GM18909 (cell line): Measurements from ENCODE around the gene DYRK1B.
A peak's percentile ranks its signal among the peaks of the same experiment; 100 is the strongest.

Experiments
- ATAC-seq: cut with Tn5 transposase; IDR thresholded peaks from one replicate; pipeline ENCODE4 v1.9.1; 2021; ENCODE audit warnings: mild to moderate bottlenecking; ENCODE audit not compliant: unreplicated experiment, poor library complexity

Gene DYRK1B

GRCh38 chr19:39832341-39833083 is 1.4 kb downstream of the DYRK1B start:
- no peak for ATAC-seq

DNA sequence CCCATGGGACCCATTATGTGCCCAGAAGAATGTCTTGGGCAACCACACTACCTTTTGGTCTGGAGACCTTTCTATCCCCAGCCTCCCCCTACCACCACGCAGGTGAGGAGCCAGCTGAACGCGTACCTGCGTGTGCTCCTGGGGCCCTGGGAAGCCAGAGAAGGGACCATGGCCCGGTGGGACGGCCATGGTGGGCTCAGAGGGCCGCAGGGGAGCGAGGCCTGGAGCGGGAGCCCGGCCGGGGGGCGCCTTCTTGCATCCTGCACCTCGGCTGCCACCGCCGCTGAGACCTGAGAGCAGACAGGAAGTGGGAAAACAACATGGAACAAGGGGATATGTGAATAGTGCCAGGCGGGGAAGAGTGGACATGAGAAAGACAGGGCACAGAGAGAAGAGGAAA is 2.3 kb downstream of the DYRK1B start:
- ATAC-seq: no peak

GRCh38 chr19:39830847-39831246 is 3.1 kb downstream of the DYRK1B start:
- ATAC-seq: no peak

DNA sequence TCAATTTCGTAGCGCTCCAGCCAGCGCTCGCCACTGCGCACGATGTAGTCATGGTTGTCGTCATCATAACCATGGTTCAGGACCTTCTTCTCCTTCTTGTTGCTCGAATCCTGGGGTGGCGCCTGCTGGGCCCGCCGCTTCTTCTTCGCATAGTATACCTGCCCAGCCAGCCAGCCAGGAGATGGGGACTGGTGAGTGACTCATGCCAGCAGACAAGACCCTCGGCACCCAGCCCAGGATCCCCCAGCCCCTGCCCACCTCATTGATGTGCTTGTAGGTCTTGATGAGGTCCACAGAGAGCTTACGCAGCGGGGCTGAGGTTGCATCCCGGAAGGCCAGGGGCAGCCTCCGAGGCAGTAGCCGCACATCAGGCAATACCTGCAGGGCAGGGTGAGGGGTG is 3.6 kb downstream of the DYRK1B start:
- no peak for ATAC-seq

GRCh38 chr19:39829702-39830275 is 4.2 kb downstream of the DYRK1B start:
- ATAC-seq: no peak

DNA sequence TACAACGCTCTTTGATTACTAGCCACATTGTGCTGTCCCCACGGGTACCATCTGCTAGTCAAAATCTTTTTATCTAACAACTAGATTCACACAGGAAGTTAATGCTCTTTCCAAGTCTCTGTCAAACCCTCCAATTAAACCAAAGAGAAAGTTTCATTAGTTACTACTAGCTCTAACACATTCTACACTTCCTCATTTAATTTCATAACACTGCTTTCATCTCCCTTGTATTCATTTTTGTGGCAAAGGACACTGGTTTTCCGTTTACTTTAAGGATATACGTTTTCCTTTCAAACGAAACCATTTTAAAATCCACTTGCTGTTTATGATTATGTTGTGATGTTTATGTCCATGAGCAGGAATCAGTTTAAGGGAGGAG is 5.3 kb downstream of the DYRK1B start:
- ATAC-seq: no peak

DNA sequence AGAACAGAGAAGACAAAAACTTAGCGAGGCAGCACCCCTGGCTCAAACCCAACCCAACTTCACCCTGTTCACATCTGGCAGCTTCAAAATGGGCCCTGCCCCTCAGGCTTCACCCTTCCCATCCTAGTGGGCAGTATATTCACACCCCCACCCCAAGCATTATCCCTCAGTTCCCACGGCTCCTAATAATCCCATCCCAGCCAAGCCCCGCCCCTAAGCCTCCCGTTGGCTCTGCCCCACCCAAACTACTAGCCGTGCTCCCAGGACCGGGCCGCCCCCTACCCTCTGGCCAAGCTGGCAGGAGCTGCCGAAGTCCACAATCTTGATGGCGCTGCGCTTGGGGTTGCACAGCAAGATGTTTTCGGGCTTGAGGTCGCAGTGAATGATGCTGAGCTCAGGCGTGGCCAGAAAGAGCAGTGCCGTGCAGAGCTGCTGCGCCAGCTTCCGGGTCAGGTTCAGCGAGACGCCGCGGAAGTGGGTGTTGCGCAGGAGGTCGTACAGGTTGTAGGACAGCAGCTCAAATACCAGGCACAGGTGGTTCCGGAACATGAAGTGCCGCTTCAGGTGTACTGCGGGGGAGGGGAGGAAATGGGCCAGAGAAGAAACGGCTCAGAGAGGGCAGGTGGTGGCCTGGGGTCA is 5.8 kb downstream of the DYRK1B start:
- no peak for ATAC-seq

DNA sequence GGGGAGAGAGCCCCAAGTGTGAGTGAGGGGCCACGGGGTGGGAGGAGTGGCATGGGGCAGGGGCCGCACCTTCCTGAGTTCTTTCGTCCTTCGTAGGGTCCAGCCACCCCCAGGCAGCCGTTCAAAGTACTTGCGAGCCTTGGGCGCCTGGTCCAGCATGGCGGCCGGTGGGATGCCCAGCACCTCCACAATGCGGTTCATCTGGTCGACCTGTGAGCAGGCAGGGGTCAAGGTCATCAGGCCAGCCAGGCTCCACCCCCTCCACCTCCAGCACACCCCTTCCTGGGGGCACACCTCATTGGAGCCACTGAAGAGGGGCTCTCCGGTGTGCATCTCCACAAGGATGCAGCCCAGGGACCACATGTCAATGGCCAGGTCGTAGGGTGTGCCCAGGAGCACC is 6.7 kb downstream of the DYRK1B start:
- no peak for ATAC-seq

DNA sequence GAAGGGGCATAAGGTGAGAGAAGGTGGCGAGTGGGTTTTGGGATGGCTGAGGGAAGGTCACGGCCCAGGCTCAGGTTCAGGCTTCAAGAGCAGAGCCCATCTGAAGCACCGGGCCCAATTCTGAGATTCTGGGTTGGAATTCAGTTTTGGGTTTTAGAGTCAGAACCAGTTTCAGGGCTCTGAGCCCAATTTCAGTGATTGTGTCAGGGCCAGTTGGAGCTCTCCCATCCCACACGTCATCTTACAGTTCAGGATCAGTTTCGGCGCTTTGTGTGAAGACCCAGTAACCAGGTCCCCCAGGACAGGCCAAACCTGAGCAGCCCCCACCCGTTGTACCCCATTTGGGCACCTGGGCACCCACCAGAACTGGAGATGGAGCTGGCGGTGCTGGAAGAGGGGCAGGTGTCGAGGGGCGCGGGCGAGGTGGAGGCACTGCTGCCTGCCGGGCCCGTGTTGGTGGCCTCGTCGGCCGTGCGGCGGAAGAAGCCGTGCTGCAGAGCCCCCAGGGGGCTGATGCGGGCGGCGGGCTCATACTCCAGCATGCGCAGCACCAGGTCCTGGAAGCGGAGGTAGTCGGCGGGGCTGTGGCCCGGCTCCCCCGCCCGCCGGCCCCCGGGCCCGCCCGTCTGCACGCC is 7.5 kb downstream of the DYRK1B start:
- no peak for ATAC-seq

DNA sequence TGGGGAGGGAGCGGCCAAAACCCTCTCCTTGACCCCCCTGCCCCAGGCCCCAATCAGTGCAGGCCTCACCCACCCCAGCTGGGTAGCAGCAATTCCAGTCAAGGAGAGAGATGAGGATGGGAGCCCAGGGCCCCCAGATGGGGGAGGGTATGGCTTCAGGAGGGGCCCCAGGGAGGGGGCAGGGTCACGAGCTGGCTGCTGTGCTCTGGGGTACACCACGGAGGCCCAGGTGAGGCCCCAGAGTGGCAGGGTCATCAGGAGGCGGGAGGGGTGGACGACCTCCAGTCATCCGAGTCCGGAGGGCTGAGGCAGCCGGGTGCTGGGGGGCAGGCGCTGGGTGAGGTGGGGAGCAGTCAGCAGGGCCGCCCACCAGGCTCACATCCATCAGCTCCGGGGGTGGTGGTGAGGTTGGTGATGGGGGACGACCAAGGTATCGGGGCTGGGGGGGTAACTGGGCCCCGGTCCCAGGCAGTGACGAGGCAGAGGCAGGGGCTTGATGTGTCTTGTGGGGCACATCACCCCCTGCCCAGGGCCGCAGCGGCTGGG is 8.4 kb downstream of the DYRK1B start:
- ATAC-seq: no peak

DNA sequence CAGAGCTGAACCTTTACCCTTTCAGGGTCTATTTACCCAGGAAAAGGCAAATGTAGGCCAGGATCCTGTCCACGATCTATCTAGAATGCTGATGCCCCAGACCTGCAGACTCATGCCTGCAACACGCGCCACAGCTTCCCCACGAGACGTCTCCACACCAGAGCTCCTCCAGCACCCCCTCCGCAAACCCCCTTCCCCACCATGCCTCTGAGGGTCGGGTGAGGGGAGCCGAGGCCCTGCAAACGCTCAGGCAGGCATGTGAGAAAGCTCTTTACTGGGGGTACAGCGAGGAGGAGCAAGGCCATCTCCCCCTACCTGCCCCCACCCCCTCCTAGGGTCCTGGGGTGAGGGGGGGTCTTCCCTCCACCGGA is 8.9 kb downstream of the DYRK1B start:
- ATAC-seq: no peak

GRCh38 chr19:39824143-39825092 is 9.5 kb downstream of the DYRK1B start:
- peak; percentile 85 for ATAC-seq

GRCh38 chr19:39823686-39824085 is 10.3 kb downstream of the DYRK1B start:
- no peak for ATAC-seq

- no peak for ATAC-seq
Observed at GRCh38 chr19:39820696-39821095, 13.3 kb downstream of the DYRK1B start.

- no peak for ATAC-seq
Observed at GRCh38 chr19:39819786-39820185, 14.2 kb downstream of the DYRK1B start.

DNA sequence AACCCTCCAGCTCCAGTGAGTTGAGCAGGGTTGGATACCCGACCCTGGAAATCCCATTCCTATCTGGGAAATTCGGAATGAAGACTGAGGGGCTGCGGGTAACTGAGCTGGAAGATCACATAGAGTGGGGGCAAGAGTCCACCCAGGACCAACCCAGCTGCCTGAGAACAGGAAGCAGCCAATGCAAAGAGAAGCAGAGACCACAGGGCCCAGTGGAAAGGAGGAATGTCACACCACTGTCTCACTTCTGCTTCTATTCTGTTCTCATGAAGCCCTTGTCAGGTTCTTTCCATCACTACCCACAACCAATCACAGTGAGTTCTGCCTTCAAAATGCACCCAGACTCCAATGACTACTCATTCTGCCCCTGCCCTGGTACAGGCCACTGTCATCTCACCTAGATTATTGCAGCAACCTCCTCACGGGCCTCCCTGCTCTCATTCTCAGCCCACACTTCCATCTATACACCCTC is 15.3 kb downstream of the DYRK1B start:
- ATAC-seq: peak; percentile 66

GRCh38 chr19:39817888-39818561 is 15.9 kb downstream of the DYRK1B start:
- ATAC-seq: no peak

- no peak for ATAC-seq
Observed at GRCh38 chr19:39816287-39817048, 17.5 kb downstream of the DYRK1B start.

DNA sequence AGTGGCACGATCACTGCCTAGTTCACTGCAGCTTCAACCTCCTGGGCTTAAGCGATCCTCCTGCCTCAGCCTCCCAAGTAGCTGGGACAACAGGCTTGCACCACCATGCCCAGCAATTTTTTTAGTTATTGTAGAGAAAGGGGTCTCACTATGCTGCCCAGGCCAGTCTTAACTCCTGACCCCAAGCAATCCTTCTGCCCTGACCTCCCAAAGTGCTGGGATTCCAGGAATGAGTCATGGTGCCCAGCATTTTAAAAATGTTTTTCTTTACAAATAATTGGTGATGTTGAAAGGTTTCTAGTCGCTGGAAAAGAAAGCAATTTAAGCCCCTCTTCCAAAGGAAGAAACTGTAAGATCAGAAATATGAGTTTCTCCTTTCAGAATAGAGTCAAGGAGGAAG is 19.4 kb downstream of the DYRK1B start:
- ATAC-seq: no peak
